Activated gamma-delta T cell treated with anti-CD3 and anti-CD28 coated beads, Interleukin-2, amount 50 U/mL, for 16 hours (primary cell): ENCODE results near the gene ARHGAP23.
"Not testable (repeated sequence)": the region's sequence is repeated elsewhere in the genome, so short reads cannot be mapped to it uniquely, and the experiment has no call there.

Experiments used
- DNase-seq: peaks from one replicate; pipeline ENCODE4 v3.0.0-alpha.2; 2020; ENCODE audit warnings: low read depth

ARHGAP23 gene

GRCh38 chr17:38528141-38528540 is 99.9 kb downstream of the ARHGAP23 start:
- DNase-seq, result not testable (repeated sequence)

GRCh38 chr17:38530856-38531255 is 102.6 kb downstream of the ARHGAP23 start:
- not testable (repeated sequence) for DNase-seq

- DNase-seq, result not testable (repeated sequence)
Measured at GRCh38 chr17:38531761-38532160, 103.5 kb downstream of the ARHGAP23 start.

- DNase-seq, result no peak
Measured at GRCh38 chr17:38532451-38532850, 104.2 kb downstream of the ARHGAP23 start.

- DNase-seq, result no peak
Measured at GRCh38 chr17:38533241-38533640, 105.0 kb downstream of the ARHGAP23 start.

- DNase-seq, result no peak
Measured at GRCh38 chr17:38533866-38534497, 105.7 kb downstream of the ARHGAP23 start.

GRCh38 chr17:38534498-38534885 is 106.2 kb downstream of the ARHGAP23 start:
- DNase-seq, result no peak

- no peak for DNase-seq
Measured at GRCh38 chr17:38535886-38536285, 107.6 kb downstream of the ARHGAP23 start.

- no peak for DNase-seq
Measured at GRCh38 chr17:38536661-38537060, 108.4 kb downstream of the ARHGAP23 start.

GRCh38 chr17:38538906-38539305 is 110.6 kb downstream of the ARHGAP23 start:
- no peak for DNase-seq

- no peak for DNase-seq
Measured at GRCh38 chr17:38539386-38539785, 111.1 kb downstream of the ARHGAP23 start.

GRCh38 chr17:38540514-38541045 is 112.3 kb downstream of the ARHGAP23 start:
- no peak for DNase-seq

GRCh38 chr17:38541281-38541680 is 113.0 kb downstream of the ARHGAP23 start:
- DNase-seq, result no peak

- DNase-seq, result no peak
Measured at GRCh38 chr17:38542286-38542685, 114.0 kb downstream of the ARHGAP23 start.

- no peak for DNase-seq
Measured at GRCh38 chr17:38543403-38544174, 115.3 kb downstream of the ARHGAP23 start.

GRCh38 chr17:38544175-38544838 is 116.0 kb downstream of the ARHGAP23 start:
- no peak for DNase-seq

GRCh38 chr17:38544839-38545209 is 116.6 kb downstream of the ARHGAP23 start:
- no peak for DNase-seq

GRCh38 chr17:38545531-38546225 is 117.4 kb downstream of the ARHGAP23 start:
- DNase-seq, result no peak

GRCh38 chr17:38546396-38546795 is 118.1 kb downstream of the ARHGAP23 start:
- no peak for DNase-seq

GRCh38 chr17:38547444-38547843 is 119.2 kb downstream of the ARHGAP23 start:
- DNase-seq, result no peak

GRCh38 chr17:38549285-38549684 is 121.0 kb downstream of the ARHGAP23 start:
- DNase-seq, result no peak

GRCh38 chr17:38550661-38551060 is 122.4 kb downstream of the ARHGAP23 start:
- DNase-seq, result no peak
